Stimulated activated effector memory CD8-positive, alpha-beta T cell treated with anti-CD3 and anti-CD28 coated beads, Interleukin-12 subunit alpha, Interleukin-12 subunit beta, amount 100 ng/mL, for 72 hours (primary cell): ENCODE measurements around the gene SHROOM3.
A peak's percentile ranks its signal among the peaks of the same experiment; 100 is the strongest.

ENCODE experiments used
- ATAC-seq: fragments of 150-1000 bp; cut with Tn5 transposase; 2 replicates; pipeline ENCODE4 v1.10.0; 2021
- DNase-seq, 2 donors: peaks; one replicate each; pipeline ENCODE4 v3.0.0; 2021 to 2022; ENCODE audit warnings: low spot score in 2 of 2
- H3K27ac Mint-ChIP-seq: one replicate; pipeline ENCODE4 v1.8.0; 2022; ENCODE audit warnings: mild to moderate bottlenecking, mixed read lengths
- H3K36me3 Mint-ChIP-seq: one replicate; pipeline ENCODE4 v1.8.0; 2022; ENCODE audit warnings: mild to moderate bottlenecking, mixed read lengths
- H3K4me1 Mint-ChIP-seq: one replicate; pipeline ENCODE4 v1.8.0; 2022; ENCODE audit warnings: mixed read lengths
- H3K4me3 Mint-ChIP-seq: one replicate; pipeline ENCODE4 v1.8.0; 2022; ENCODE audit warnings: mild to moderate bottlenecking, mixed read lengths
- H3K9me3 Mint-ChIP-seq: one replicate; pipeline ENCODE4 v1.8.0; 2022; ENCODE audit warnings: mixed read lengths

SHROOM3 gene

DNA sequence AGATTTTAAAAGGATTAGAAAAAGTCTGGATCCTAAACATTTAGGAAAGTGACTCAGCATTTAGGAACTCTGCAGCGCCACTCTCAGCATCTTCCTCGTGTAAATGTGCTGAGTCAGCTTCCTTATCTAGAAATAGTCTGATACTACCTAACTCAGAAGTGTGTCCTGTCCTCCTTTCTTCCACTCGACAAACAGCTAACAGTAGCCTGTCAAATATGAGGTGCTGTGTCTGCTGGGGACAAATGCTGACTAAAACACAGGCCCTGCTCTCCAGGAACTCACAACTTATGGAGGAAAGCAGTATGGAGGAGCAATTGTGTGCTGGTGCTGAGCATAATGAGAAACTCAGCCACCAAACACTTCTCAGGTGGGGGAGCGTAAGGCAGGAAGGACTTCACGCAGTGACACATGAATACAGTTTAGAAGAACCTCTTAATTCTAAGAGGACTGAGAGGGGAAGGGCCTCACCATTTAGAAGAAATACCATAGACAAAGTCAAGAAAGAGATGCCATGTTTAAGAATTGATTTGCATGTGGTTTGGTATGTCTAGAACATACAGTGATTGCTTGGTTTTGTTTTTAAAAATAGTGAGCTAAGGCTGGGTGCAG is 337.6 kb downstream of the SHROOM3 start:
- H3K27ac Mint-ChIP-seq, result no peak overlapping the region
- H3K36me3 Mint-ChIP-seq, result no peaks in the 10 kb centered on the region
- ATAC-seq (no peak), DNase-seq (no peak)
- no peaks in the 10 kb centered on the region for H3K4me1 Mint-ChIP-seq
- H3K4me3 Mint-ChIP-seq, result no peak overlapping the region
- H3K9me3 Mint-ChIP-seq, result no peaks in the 10 kb centered on the region

DNA sequence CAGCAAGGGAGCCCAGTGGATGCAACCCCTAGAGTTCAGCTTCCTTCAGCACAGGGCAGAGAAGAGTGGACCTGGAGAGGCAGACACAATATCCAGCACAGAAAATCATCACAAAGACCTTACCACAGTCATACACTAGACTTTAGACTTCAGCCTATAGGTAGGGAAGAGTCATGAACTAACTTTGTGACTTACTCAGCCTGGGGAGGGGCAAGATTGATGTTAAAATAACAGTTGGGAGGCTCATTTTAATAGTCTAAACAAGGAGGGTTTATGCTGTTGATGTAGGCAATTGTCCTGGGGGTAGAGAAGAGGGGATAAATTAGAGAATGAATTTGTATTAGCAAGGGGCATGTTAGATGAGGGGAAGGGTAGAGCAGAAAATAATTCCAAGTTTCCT is 338.7 kb downstream of the SHROOM3 start:
- Mint-ChIP-seq H3K4me1 (no peaks in the 10 kb centered on the region), H3K4me3 (no peak overlapping the region), H3K27ac (no peak overlapping the region), H3K9me3 (no peaks in the 10 kb centered on the region), H3K36me3 (no peaks in the 10 kb centered on the region)
- no peak for DNase-seq
- ATAC-seq, result peak; percentile 34

DNA sequence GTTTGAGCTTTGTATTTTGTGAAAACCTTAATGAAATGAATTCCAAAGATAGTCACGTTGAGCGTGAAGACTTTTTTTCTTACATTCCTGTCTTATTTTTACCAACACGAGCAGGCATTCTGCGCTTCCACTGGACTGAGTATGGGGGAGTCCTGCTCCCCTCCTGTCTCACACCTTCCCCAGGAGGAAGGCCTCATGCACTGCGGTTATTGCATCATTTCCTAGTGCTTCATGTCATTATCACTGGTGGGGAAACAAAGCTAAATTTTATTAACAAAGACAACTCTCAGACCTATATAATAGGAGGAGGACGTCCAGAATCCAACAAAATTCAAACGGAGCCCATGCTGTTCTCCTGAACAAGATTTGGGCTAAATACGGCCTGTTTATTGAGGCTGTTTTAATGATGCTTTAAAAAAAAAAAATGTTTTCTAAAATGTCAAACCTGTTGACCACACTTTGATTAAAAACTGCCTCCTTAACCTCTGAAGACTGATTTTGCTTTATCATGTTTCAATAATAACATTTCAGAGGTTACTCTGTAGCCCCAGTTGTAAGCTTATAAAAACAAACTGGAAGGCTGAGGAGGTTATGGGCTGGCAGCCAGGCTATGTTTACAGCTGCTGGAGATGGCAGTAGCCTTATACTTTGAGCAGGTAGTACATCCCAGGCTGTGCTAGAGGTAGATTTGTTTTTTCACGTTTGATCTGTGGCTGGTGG is 344.9 kb downstream of the SHROOM3 start:
- H3K36me3 Mint-ChIP-seq, result no peaks in the 10 kb centered on the region
- no peak overlapping the region for H3K4me3 Mint-ChIP-seq
- H3K4me1 Mint-ChIP-seq, result no peaks in the 10 kb centered on the region
- H3K27ac Mint-ChIP-seq, result no peak overlapping the region
- no peaks in the 10 kb centered on the region for H3K9me3 Mint-ChIP-seq
- no peak for ATAC-seq
- no peak for DNase-seq

DNA sequence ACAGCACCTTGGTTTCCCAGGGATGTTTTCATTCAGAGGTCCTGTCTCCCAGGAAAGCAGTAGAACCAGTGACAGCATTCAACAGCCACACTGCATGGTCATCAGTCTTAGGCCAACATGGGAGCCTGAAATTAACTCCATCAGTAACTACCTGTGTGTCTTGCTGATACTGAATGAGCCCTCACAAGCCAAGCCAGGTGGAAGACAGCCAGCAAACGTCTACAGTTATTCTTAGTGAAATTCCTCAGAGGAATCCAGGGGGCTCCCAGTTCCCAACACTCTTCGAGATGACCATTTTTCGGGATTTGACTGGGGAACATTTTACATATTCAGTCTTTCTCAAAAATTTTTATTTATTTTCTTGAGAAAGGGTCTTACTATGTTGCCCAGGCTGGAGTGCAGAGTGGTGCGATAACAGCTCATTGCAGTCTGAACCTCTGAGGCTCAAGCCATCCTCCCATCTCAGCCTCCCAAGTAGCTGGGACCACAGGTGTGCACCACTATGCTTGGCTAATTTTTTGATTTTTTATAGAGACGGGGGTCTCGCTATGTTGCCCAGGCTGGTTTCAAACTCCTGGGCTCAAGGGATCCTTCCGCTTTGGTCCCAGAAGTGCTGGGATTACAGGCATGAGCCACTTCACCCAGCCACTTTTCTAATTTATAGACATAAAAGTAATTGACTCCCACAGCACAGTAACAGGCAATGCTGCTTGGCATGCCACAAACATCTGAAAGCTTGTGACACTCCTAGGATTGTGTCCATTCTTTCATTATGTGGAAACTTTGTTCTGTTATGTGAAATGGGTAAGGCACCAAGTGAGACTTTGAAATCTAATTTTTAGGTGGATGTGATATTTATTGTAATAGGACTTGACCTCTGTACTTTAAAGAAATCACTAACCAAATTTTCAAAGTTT is 346.0 kb downstream of the SHROOM3 start:
- H3K9me3 Mint-ChIP-seq, result no peaks in the 10 kb centered on the region
- H3K4me1 Mint-ChIP-seq, result no peaks in the 10 kb centered on the region
- no peak overlapping the region for H3K4me3 Mint-ChIP-seq
- no peaks in the 10 kb centered on the region for H3K36me3 Mint-ChIP-seq
- no peak overlapping the region for H3K27ac Mint-ChIP-seq
- ATAC-seq, result no peak
- DNase-seq, result no peak

DNA sequence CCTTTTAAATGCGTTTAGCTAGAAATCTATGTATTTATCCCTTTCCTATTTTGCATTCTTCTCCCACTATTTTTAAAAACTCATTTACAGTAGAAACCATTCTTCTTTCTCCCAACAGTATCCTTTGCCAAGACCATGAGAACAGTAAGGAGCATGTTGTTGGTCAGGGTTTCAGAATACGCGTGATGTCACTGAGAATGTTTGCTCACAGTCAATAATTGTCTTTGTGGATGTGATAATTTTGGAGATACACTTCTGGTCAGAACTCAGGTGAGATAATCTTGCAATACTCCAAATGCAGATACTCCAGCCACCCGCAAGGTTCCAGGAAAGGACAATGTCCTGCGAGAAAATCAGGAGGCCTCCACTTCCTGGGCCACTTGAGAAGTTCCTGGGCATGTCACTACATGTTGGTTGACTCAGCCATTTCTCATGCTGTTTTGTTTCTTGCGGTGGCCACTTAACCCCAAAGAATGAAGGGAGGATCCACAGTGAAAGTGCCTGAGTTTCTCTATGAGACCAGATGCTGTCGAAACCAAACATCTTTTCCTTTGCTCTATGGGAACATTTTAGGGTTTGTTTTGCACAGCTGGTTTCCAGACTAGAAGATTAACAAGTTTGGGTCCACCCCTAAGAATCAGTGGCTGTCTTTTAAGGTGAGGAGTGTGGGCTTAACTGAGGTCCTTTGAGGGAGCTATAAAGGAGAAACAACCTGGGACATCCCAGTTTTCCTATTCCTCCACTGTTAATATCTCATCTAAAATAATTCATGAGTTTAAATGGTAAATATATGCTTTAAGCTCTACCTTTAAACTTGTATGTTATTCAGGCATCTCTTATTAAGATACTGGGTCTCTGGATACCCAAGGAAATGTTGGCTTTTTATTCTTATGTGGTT is 346.9 kb downstream of the SHROOM3 start:
- Mint-ChIP-seq H3K4me3 (no peak overlapping the region), H3K36me3 (no peaks in the 10 kb centered on the region), H3K4me1 (no peaks in the 10 kb centered on the region), H3K9me3 (no peaks in the 10 kb centered on the region), H3K27ac (no peak overlapping the region)
- DNase-seq, result no peak
- no peak for ATAC-seq

DNA sequence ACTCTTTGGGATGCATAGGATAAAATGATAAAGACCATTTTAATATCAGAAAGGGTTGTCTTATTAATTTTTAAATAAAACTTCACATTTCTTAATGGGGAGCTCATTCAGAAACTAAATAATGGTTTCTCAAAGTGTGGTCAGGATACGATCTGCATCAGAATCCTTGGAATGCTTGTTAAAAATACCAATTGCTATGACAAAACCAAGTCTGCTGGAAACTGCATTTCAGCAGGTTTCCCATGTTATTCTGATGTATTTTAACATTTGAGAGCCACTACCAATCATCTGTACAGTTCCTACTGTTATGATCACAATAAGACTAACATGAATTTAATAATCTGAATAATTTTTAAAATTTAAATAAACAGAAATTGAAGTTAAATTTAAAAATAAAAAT is 347.8 kb downstream of the SHROOM3 start:
- ATAC-seq, result no peak
- DNase-seq, result no peak
- no peaks in the 10 kb centered on the region for H3K4me1 Mint-ChIP-seq
- no peaks in the 10 kb centered on the region for H3K9me3 Mint-ChIP-seq
- no peaks in the 10 kb centered on the region for H3K36me3 Mint-ChIP-seq
- no peak overlapping the region for H3K27ac Mint-ChIP-seq
- no peak overlapping the region for H3K4me3 Mint-ChIP-seq

DNA sequence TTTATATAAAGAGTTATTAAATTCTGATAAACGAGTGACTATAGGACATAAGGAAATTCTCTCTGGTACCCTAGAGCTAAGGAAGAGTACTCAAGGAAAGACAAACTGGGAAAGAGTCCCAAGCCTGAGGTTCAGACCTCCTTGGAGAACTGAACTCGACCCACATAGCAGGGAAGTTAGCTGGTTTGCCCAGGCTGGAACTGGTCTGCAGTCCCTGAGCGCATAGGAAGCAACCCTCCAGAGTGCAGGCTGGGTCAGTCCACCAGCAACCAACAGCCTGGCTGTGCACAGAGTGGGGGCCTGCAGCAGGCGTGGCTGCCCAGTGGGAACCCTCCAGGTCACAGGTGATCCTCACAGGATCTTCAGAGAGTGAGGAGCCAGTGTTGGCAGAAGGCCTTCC is 348.8 kb downstream of the SHROOM3 start:
- H3K27ac Mint-ChIP-seq, result no peak overlapping the region
- H3K4me1 Mint-ChIP-seq, result no peaks in the 10 kb centered on the region
- H3K9me3 Mint-ChIP-seq, result no peaks in the 10 kb centered on the region
- DNase-seq, result no peak
- no peak overlapping the region for H3K4me3 Mint-ChIP-seq
- peak; percentile 11 for ATAC-seq
- no peaks in the 10 kb centered on the region for H3K36me3 Mint-ChIP-seq

DNA sequence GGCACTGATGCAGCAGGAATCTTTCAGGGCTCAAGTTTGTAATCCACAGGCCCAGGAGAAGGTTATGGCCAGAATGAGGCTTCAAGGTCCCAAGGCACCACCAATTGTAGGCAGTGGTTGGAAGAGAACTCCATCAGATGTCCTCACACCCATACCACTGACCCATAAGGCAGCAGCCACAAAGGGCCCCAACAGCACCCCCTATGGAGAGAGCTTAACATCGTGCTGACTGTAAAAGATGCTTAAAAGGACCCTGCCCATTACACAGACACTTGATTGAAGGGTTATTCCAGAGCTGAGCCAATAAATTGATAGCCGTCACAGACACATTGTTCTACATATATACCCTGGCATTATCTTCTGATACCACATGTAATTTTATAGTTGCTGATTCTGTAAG is 349.2 kb downstream of the SHROOM3 start:
- H3K36me3 Mint-ChIP-seq, result no peaks in the 10 kb centered on the region
- H3K27ac Mint-ChIP-seq, result no peak overlapping the region
- no peaks in the 10 kb centered on the region for H3K9me3 Mint-ChIP-seq
- ATAC-seq (peak; percentile 21), DNase-seq (no peak)
- no peak overlapping the region for H3K4me3 Mint-ChIP-seq
- H3K4me1 Mint-ChIP-seq, result no peaks in the 10 kb centered on the region

DNA sequence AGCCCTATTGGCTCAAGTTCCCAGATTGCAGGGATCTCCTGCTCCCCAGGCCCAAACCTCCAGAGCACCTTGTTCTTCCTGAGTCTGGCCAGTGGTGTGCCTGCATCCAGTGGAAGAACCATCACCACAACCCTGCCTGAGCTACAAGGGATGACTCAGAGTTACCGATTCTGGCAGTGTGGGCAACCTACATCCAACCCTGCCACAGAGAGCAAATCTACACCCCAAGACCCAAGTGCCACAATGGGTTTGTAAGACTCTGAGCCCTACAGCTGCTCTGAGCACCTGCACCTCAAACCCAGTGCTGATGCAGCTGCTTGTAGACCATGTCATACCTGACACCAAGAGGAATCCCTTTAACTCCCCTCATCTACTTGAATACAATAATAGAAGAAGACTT is 352.9 kb downstream of the SHROOM3 start:
- H3K4me1 Mint-ChIP-seq, result no peaks in the 10 kb centered on the region
- DNase-seq (no peak), ATAC-seq (peak; percentile 65)
- peak overlapping the region; percentile 43 for H3K27ac Mint-ChIP-seq
- no peaks in the 10 kb centered on the region for H3K36me3 Mint-ChIP-seq
- no peaks in the 10 kb centered on the region for H3K9me3 Mint-ChIP-seq
- H3K4me3 Mint-ChIP-seq, result no peak overlapping the region

DNA sequence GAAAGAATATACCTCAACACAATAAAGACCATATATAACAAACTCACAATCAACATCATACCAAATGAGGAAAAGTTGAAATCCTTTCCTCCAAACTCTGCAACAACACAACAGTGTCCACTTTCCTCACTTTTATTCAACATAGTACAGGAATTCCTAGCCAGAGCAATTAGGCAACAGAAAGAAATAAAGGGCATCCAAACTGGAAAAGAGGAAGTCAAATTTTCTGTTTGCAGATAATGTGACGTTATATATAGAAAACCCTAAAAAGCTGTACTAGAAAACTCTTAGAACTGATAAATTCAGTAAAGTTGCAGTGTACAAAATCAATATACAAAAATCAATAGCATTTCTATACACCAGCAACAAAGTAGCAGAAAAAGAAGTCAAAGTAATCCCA is 355.3 kb downstream of the SHROOM3 start:
- H3K4me3 Mint-ChIP-seq, result no peak overlapping the region
- no peak for DNase-seq
- no peaks in the 10 kb centered on the region for H3K4me1 Mint-ChIP-seq
- ATAC-seq, result no peak
- no peaks in the 10 kb centered on the region for H3K36me3 Mint-ChIP-seq
- no peaks in the 10 kb centered on the region for H3K9me3 Mint-ChIP-seq
- H3K27ac Mint-ChIP-seq, result no peak overlapping the region

DNA sequence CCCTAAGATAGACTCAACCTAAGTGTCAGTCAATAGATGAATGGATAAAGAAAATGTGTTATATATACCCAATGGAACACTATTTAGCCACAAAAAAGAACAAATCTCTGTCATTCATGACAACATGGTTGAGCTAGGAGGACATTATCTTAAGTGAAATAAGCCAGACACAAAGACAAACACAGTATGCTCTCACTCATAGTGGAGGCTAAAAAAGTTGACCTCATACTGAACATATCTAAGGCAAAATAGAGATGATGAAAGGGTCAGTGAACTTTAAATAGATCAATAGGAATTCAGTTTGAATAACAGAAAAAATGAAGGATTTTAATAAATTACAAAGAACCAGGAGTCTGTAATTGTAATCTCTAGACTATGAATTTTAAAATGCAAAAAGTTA is 356.4 kb downstream of the SHROOM3 start:
- H3K4me3 Mint-ChIP-seq, result no peak overlapping the region
- ATAC-seq (no peak), DNase-seq (no peak)
- H3K4me1 Mint-ChIP-seq, result no peaks in the 10 kb centered on the region
- H3K36me3 Mint-ChIP-seq, result no peaks in the 10 kb centered on the region
- H3K27ac Mint-ChIP-seq, result no peak overlapping the region
- no peaks in the 10 kb centered on the region for H3K9me3 Mint-ChIP-seq

DNA sequence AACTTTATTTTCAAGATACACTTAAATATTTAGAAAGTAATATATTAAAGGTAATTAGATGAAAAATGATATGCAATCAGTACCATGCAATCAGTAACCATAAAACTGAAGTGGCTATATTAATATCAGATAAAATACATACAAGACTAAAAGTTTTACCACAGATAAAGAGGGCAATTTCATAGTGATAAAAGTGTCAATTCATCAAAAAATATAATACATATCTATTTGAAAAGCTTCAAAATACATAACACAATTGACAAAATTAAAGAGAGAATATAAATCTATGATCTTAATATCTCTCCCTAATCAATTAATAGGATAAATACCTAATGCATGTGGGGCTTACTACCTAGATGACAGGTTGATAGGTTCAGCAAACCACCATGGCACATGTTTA is 357.4 kb downstream of the SHROOM3 start:
- H3K4me1 Mint-ChIP-seq, result no peaks in the 10 kb centered on the region
- no peak for ATAC-seq
- H3K9me3 Mint-ChIP-seq, result no peaks in the 10 kb centered on the region

DNA sequence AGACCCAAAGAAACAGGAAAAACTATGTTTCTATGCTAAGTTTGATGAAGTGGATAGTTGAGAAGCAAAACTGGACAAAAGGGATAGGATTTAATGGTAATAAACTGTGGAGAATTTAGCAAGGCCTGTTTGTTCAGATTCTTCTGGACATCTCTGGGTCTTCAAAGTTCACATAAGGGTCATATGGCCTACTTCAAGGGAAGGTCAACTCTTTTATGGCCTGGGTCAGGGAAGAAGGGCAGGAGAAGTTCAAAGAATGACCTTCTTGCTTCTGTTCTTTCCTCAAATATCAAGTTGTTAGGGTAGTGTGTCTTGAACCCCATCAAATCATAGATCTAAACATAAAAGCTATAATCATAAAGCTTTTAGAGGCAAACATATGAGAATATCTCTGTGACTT is 360.2 kb downstream of the SHROOM3 start:
- no peak overlapping the region for H3K4me3 Mint-ChIP-seq
- no peaks in the 10 kb centered on the region for H3K4me1 Mint-ChIP-seq
- ATAC-seq (no peak), DNase-seq (no peak)
- H3K9me3 Mint-ChIP-seq, result no peaks in the 10 kb centered on the region
- no peak overlapping the region for H3K27ac Mint-ChIP-seq
- H3K36me3 Mint-ChIP-seq, result no peaks in the 10 kb centered on the region

More for the DNA sequence above, 357.4 kb downstream of the SHROOM3 start:
- H3K4me3 Mint-ChIP-seq, result no peak overlapping the region
- no peak overlapping the region for H3K27ac Mint-ChIP-seq
- no peak for DNase-seq
- no peaks in the 10 kb centered on the region for H3K36me3 Mint-ChIP-seq

DNA sequence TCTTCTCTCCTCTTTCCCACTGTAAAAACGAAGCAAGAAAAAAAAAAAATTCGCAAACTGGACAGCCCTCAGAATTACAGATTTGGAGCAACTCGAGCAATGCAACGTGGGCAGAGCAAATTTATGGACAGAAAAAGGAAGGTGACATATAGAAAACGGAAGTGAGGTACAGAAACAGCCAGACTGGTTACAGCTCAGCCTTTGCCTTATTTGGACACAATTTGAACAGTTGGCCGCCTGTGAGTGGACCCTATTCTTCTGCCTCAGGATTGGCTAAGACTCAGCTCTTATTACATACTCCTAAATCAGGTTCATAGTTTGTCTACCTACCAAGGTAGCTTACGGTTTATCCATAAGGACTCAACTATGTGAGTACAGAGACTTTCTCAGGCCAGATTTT is 364.1 kb downstream of the SHROOM3 start:
- Mint-ChIP-seq H3K27ac (no peak overlapping the region), H3K9me3 (no peaks in the 10 kb centered on the region), H3K4me3 (no peak overlapping the region), H3K36me3 (no peaks in the 10 kb centered on the region), H3K4me1 (no peaks in the 10 kb centered on the region)
- ATAC-seq (no peak), DNase-seq (no peak)

DNA sequence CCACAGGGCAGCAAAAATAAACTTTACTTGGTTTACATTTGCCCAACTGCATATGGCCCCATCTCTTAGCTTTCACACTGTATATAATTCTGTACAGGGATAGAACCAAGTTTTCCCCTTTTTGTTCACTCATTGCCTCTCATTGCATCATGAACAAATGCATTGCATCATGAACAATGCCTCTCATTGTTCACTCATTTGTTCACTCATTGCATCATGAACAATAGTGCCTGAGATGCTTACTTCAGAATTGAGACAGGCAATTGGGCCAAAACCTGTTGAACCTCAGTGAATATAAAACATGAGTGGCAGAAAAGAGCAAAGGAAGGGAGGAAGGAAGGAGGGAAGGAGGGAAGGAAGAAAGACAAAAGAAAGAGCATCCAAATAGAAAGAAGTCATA is 364.7 kb downstream of the SHROOM3 start:
- DNase-seq (no peak), ATAC-seq (no peak)
- no peaks in the 10 kb centered on the region for H3K9me3 Mint-ChIP-seq
- H3K4me3 Mint-ChIP-seq, result no peak overlapping the region
- H3K36me3 Mint-ChIP-seq, result no peaks in the 10 kb centered on the region
- H3K4me1 Mint-ChIP-seq, result no peaks in the 10 kb centered on the region
- H3K27ac Mint-ChIP-seq, result no peak overlapping the region
